Left kidney (tissue), 2 donors: ENCODE measurements around the gene TAGLN2. TPM values are rescaled to one million over a fixed set of nuclear protein-coding genes. Genes with fewer than 3 reads are reported as not detected.
"Not testable (repeated sequence)": the region's sequence is repeated elsewhere in the genome, so short reads cannot be mapped to it uniquely, and the experiment has no call there.

ENCODE experiments used
- DNase-seq: peaks from one replicate; pipeline ENCODE4 v3.0.0-alpha.2; 2013
- polyA plus RNA-seq: library from polyadenylated mRNA; unstranded; fragments of 120-200 nt; gene quantifications from one replicate; pipeline ENCODE4 v1.2.1, GENCODE V29; 2013; ENCODE audit not compliant: insufficient read length

Gene TAGLN2
- polyA plus RNA-seq, 1 donor: 94.6 TPM

DNA sequence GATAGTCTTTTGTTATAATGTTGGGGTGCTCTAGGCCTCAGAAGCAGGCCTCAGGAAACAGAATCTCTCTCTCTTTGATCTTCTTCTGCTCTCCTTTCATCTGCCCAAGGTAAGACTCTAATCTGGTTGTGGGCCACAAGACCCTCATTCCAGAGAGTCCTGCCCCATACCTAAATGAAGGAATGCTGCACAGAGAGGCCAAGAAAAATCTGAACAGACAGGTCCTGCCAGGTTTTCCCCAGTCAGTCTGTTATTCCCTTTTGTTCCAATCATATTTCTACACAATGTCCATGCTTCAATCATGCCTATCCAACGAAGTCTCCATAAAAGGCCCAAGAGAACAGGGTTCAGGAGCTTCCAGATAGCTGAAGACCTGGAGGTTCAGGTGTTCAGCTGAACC, 18.3 kb downstream of the TAGLN2 start:
- DNase-seq: no peak

GRCh38 chr1:159904036-159904435, 21.3 kb downstream of the TAGLN2 start:
- DNase-seq: not testable (repeated sequence)

DNA sequence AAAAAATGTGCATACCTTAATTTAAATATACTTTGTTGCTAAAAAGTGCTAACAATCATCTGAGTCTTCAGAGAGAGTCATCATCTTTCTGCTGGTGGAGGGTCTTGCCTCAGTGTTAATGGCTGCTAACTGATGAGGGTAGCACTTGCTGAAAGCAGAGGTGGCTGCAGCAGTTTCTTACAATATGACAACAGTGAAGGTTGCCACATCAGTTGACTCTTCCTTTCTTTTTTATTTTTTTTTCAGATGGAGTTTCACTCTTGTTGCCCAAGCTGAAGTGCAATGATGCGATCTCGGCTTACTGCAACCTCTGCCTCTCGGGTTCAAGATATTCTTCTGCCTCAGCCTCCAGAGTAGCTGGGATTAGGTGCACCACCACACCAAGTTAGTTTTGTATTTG, 22.8 kb downstream of the TAGLN2 start:
- no peak for DNase-seq

- no peak for DNase-seq
These were observed 24.4 kb downstream of the TAGLN2 start for GRCh38 chr1:159900755-159901360.

- peak; percentile 88 for DNase-seq
These were observed 25.1 kb downstream of the TAGLN2 start, which contains the start of gene CFAP45 for GRCh38 chr1:159900086-159900680. Gene CFAP45, minus strand, starts transcription at chr1:159900165. Its CDS starts 67 bp downstream, at chr1:159900098.

DNA sequence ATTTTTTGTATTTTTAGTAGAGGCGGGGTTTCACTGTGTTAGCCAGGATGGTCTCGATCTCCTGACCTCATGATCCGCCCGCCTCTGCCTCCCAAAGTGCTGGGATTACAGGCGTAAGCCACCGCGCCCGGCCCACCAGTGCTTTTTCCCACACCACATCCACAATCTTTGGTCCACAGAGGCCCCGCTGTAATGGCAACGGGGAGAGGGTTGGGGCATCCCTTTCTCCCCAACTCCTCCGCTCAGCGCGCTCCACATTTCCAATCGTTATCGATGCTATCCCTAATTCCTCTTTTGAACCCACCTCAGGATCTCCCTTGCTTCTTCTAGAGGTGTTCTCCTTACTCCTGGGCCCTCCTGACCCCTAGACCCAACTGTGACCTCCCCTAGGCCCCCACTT, 25.7 kb downstream of the TAGLN2 start:
- not testable (repeated sequence) for DNase-seq

DNA sequence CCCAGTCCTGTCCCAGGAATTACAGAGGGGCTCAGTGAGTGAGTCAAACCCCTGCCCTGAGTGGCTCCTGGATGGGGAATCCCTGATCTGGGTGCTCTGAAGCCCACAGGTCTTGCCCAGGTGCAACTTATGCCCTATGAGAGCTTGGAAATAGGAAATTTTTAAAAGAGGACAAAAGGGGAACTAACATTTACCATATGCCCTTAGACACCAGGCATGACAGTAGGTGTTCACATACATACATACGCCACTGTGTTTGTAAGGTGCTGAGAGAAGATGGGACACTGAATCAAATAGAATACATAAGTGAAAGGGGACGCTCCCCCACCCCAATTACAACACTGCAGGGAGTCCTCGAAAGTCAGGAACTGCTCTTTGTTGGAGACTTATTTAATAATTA, 26.8 kb downstream of the TAGLN2 start:
- no peak for DNase-seq

DNA sequence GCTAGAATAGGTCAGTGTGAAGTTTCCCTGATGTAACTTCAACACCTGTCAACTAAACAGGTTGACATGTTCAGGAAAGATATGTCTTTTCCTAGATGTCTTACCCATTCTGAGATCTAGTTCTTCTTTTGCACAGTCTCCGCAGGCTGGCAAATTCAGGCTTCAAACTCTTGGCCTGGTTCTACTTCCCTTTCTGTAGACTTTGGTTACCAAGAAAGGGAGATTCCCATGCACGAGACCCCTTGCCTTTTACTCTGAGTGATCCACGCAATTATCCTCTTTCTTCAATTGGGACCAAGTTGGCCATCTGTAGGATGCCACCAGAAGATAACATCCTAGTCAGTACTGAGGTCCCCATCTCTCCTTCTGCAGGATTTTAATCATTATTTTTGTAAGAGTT, 27.3 kb downstream of the TAGLN2 start:
- no peak for DNase-seq

DNA sequence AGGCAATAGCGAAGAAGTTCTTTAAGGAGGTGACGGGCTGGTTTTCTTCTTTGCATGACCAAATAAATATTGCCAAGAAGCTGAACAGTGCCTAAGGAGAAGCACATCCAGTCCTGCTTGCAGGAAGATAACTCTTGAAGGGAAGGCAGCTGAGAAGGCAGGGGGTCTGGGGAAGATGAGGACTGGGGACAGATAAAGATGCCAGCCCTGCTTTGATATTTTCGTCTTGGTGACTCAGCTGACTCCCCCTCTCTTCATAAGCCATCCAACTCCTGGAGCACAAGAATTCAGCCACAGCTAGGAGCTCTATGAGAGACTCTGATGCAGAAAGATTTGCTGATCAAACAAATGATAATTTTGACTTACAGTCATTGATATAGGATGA, 28.8 kb downstream of the TAGLN2 start:
- no peak for DNase-seq

GRCh38 chr1:159895836-159896545, 29.3 kb downstream of the TAGLN2 start:
- DNase-seq: no peak

- no peak for DNase-seq
These were observed 30.0 kb downstream of the TAGLN2 start for GRCh38 chr1:159895286-159895685.

- no peak for DNase-seq
These were observed 32.4 kb downstream of the TAGLN2 start for GRCh38 chr1:159892944-159893343.

- DNase-seq: peak; percentile 82
These were observed 33.8 kb downstream of the TAGLN2 start for GRCh38 chr1:159891275-159892157.

DNA sequence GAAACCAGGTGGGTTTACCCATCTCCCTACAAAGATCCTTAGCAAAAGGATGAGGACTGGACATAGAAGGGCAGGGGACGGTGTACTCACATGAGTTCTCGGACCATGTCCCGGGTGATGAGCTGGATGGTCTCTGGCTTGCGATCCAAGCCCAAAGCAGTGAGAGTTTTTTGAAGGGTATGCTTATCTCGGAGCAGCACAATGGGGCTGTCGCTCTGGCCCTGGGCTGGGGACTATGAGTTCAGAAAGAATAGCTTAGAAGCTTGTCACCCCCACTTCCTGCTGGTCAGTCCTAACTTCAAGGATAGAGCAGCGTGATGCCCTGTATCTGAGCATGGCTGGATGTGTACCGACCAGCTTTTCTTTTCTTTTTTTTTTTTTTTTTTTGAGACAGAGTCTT, 34.9 kb downstream of the TAGLN2 start:
- no peak for DNase-seq

- no peak for DNase-seq
These were observed 35.5 kb downstream of the TAGLN2 start for GRCh38 chr1:159889821-159890252.

- DNase-seq: no peak
These were observed 36.1 kb downstream of the TAGLN2 start for GRCh38 chr1:159889202-159889601.

GRCh38 chr1:159884296-159884695, 41.0 kb downstream of the TAGLN2 start:
- no peak for DNase-seq

GRCh38 chr1:159883134-159883533, 42.2 kb downstream of the TAGLN2 start:
- no peak for DNase-seq

GRCh38 chr1:159882527-159882862, 42.8 kb downstream of the TAGLN2 start:
- no peak for DNase-seq

DNA sequence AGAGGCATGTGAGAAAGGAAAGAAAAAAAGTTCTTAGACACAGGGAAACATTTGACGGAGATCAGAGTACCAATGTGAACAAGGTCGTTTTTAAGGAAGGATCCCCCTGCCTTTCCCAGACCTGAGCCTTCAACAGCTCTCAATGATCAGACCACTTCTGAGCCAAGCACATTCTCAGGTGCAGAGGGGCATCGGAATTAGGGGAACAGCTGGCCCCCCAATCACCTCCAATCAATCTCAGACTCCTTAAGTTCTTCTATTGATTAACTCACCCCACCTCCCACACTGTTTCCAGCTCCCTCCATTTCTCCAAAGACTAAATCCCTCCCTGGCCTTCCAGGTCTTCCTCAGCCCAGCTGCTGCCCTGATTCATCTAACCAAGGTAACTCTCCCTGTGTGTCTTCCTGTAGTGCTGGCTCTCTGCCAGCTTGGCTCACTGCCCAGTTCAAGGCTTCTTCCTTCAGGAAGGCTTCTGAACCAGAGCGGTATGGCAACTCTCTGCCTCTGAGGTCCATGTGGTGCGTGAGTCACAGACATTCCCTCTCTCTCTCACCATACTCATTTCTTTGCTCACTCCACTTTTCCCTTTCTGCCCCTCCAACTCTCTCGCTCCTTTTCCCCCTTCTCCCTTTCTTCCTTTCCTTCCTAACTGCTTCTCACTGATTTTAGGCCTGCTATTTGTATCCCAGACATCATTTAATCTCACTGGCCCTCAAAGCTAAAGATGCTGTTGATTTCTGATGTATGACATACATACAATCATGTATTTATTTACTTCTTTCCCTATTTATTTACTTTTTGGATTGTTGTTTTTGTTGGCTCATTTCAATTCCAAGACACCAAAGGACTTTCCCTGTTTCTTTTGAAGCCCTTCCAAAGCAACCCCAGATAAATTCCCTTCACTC, 43.4 kb downstream of the TAGLN2 start:
- DNase-seq: peak; percentile 61

- no peak for DNase-seq
These were observed 44.9 kb downstream of the TAGLN2 start for GRCh38 chr1:159880430-159880829.
